Measurements from ENCODE around the gene PTPRA. TPM values are rescaled to one million over a fixed set of nuclear protein-coding genes. Genes with fewer than 3 reads are reported as not detected.

PTPRA gene
- total RNA-seq, 8 experiments from 2014 or later = 31.8 to 137 (median 58.2) TPM

DNA sequence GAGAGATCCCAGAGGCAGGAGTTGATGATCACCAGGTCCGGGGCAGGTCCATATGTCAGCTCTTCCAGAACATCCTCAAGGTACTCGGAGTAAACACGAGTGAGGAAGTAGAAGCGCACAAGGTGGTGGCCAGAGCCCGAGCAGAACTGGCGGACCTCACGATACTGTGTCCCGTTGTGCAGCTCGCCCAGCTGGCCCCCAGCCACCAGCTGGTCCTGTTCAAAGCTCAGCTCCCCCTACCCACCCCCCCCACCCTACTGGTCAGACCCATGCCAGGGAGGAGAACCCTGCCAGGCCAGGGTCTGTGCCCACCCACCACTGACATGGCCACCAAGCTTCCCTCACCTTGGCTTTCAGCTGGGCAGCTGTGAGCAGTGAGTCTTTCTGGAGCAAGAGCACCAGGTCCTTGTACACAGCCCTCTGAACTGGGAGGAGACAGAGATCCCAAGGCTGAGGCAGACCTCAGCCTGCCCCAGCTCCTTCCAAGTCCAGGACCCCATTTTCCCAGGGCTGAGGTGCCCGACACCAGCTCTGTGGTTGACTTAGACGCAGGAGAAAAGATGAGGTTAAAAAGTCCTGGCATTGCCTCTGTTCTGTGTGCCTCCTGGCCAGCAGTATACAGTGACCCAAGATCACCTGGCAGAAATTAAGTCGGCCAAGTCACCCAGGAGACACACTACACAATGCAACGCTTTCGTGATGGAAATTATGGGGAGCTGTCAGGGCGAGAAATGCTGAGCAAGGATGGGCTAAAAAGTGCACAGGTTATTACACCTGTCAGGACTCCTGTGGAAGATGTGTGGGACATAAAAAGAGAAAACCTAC, 34.2 kb upstream of the PTPRA start:
- Histone ChIP-seq H3K27ac (no peak overlapping the region), H3K4me3 (peak overlapping the region in 1 of 5 donors; percentile 60), H3K4me1 (replicated peaks in 1 of 2) (peaks cover 6 to 11% of the 10 kb centered on the region in 2 donors)
- ATAC-seq (replicated peaks in 6 of 8) = no peak
- WGBS, 10 experiments = 81 to 100% (median 100%) methylated on average over 1 to 5 of the region's 15 CpGs; no CpG with 5 or more reads in 5 of the 10 experiments
- in situ Hi-C loops (cut with MboI; ENCODE audit: low pct_unique_long_range_greater_than_20kb in 2 of 9, low sequenced_read_pairs in 9 of 9, unreplicated experiment in 9 of 9) = no loop called here

DNA sequence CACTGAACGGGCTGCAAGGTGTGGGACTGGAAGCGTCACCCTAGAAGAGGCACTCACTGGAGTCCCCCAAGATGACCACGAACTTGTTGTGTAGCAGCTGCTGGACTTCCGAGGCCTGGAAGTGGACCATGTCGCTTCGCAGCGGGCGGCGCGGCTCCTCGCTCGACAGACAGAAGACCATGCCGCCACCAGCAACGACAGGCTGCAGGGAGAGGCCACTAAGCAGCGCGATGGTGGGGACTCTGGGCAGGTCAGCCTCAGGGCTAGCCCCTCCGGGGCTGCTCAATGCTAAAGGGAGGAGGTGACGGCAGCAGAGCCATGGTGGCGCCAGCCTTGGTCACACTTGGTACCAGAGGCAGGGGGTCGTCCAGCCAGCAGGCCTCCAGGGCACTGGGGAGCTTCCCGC, 33.5 kb upstream of the PTPRA start:
- ATAC-seq (replicated peaks in 6 of 8) = no peak
- in situ Hi-C loops (cut with MboI; ENCODE audit: low pct_unique_long_range_greater_than_20kb in 2 of 9, low sequenced_read_pairs in 9 of 9, unreplicated experiment in 9 of 9) = no loop called here
- 80 to 100% (median 92%) methylated on average over 1 to 8 of the region's 21 CpGs; no CpG with 5 or more reads in 6 of the 10 experiments for WGBS, 10 experiments
- no peak overlapping the region for H3K27ac ChIP-seq
- H3K4me1 ChIP-seq (replicated peaks in 1 of 2) = peaks cover 6 to 11% of the 10 kb centered on the region in 2 donors
- H3K4me3 ChIP-seq = peak overlapping the region; percentile 60 to 84 (median 71)

- in situ Hi-C loops (cut with MboI; ENCODE audit: low pct_unique_long_range_greater_than_20kb in 2 of 9, low sequenced_read_pairs in 9 of 9, unreplicated experiment in 9 of 9) = no loop called here
- 3 to 40% (median 18%) methylated on average over 1 to 15 of the region's 98 CpGs; no CpG with 5 or more reads in 5 of the 10 experiments for WGBS, 10 experiments
- peak; percentile 85 to 100 (median 99) for ATAC-seq (replicated peaks in 6 of 8)
- Histone ChIP-seq H3K4me3 (peak within 1 kb of the TSS; percentile 60 to 84 (median 71)), H3K4me1 (replicated peaks in 1 of 2) (peaks cover 6 to 11% of the 10 kb centered on the region in 2 donors), H3K27ac (peak within 1 kb of the TSS; percentile 42 to 76)
Observed at GRCh38 chr20:2840138-2840966, 32.9 kb upstream of the PTPRA start, which contains the start of the genes PCED1A and VPS16. PCED1A (minus strand) TSS chr20:2840655; CDS start chr20:2839912, 743 bp downstream. VPS16 (plus strand) TSS chr20:2840745; CDS start chr20:2840775, 30 bp downstream.

GRCh38 chr20:2840967-2841531, 32.2 kb upstream of the PTPRA start:
- 2 to 45% (median 25%) methylated on average over 2 to 6 of the region's 33 CpGs; no CpG with 5 or more reads in 3 of the 10 experiments for WGBS, 10 experiments
- H3K4me1 ChIP-seq (replicated peaks in 1 of 2) = peaks cover 6 to 11% of the 10 kb centered on the region in 2 donors
- H3K4me3 ChIP-seq = peak overlapping the region; percentile 60 to 84 (median 71)
- peak; percentile 63 to 79 (median 70) for ATAC-seq (replicated peaks in 6 of 8)
- H3K27ac ChIP-seq = peak overlapping the region; percentile 42 to 76
- in situ Hi-C loops (cut with MboI; ENCODE audit: low pct_unique_long_range_greater_than_20kb in 2 of 9, low sequenced_read_pairs in 9 of 9, unreplicated experiment in 9 of 9) = no loop called here

- peaks cover 0 to 6% of the 10 kb centered on the region in 2 donors for H3K4me1 ChIP-seq (replicated peaks in 1 of 2)
- no peak for ATAC-seq (replicated peaks in 6 of 8)
- in situ Hi-C loops (cut with MboI; ENCODE audit: low pct_unique_long_range_greater_than_20kb in 2 of 9, low sequenced_read_pairs in 9 of 9, unreplicated experiment in 9 of 9) = no loop called here
- no peak overlapping the region for H3K27ac ChIP-seq
- H3K4me3 ChIP-seq = no peak overlapping the region
- 65 to 100% (median 89%) methylated on average over 1 to 2 of the region's 2 CpGs; no CpG with 5 or more reads in 1 of the 10 experiments for WGBS, 10 experiments
Observed at GRCh38 chr20:2845607-2846006, 27.7 kb upstream of the PTPRA start.

DNA sequence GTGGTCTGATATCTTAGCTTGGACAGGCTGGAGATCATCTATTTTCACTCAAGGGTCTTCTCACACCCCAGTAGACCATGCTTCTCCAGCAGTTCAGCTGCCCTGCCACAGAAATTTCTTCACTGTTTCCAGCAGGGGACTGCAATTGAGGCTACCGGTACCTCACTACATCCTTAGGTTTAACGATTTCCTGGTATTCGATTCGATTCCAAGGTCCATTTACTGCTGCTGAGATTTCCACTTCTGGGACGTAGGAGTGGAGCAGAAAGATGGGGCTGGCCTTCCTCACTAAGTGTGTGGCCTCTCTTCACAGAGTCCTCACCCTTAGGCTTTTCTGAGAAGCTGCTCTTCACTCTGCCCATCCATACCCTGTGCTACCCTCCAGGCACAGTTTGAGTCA, 26.6 kb upstream of the PTPRA start:
- in situ Hi-C loops (cut with MboI; ENCODE audit: low pct_unique_long_range_greater_than_20kb in 2 of 9, low sequenced_read_pairs in 9 of 9, unreplicated experiment in 9 of 9) = no loop called here
- no peak for ATAC-seq (replicated peaks in 6 of 8)
- WGBS, 10 experiments = 50 to 100% (median 95%) methylated on average over 1 to 5 of the region's 5 CpGs; no CpG with 5 or more reads in 4 of the 10 experiments

GRCh38 chr20:2847802-2848201, 25.5 kb upstream of the PTPRA start:
- H3K27ac ChIP-seq = no peak overlapping the region
- no peak overlapping the region for H3K4me3 ChIP-seq
- no peaks in the 10 kb centered on the region for H3K4me1 ChIP-seq (replicated peaks in 1 of 2)
- in situ Hi-C loops (cut with MboI; ENCODE audit: low pct_unique_long_range_greater_than_20kb in 2 of 9, low sequenced_read_pairs in 9 of 9, unreplicated experiment in 9 of 9) = no loop called here
- WGBS, 10 experiments = 82 to 100% (median 88%) methylated on average over 1 to 3 of the region's 4 CpGs; no CpG with 5 or more reads in 4 of the 10 experiments
- ATAC-seq (replicated peaks in 6 of 8) = no peak

More for the DNA sequence above, 26.6 kb upstream of the PTPRA start:
- Histone ChIP-seq H3K4me3 (no peak overlapping the region), H3K4me1 (replicated peaks in 1 of 2) (peaks cover 0 to 1% of the 10 kb centered on the region in 2 donors), H3K27ac (no peak overlapping the region)

GRCh38 chr20:2849529-2849928, 23.8 kb upstream of the PTPRA start:
- ATAC-seq (replicated peaks in 6 of 8) = no peak
- Histone ChIP-seq H3K4me3 (no peak overlapping the region), H3K27ac (no peak overlapping the region), H3K4me1 (replicated peaks in 1 of 2) (no peaks in the 10 kb centered on the region)
- in situ Hi-C loops (cut with MboI; ENCODE audit: low pct_unique_long_range_greater_than_20kb in 2 of 9, low sequenced_read_pairs in 9 of 9, unreplicated experiment in 9 of 9) = no loop called here
- WGBS, 10 experiments = 63 to 100% (median 96%) methylated on average over 1 to 4 of the region's 4 CpGs; no CpG with 5 or more reads in 2 of the 10 experiments

GRCh38 chr20:2851086-2851485, 22.2 kb upstream of the PTPRA start:
- ATAC-seq (replicated peaks in 6 of 8) = no peak
- Histone ChIP-seq H3K27ac (no peak overlapping the region), H3K4me1 (replicated peaks in 1 of 2) (no peaks in the 10 kb centered on the region), H3K4me3 (no peak overlapping the region)
- in situ Hi-C loops (cut with MboI; ENCODE audit: low pct_unique_long_range_greater_than_20kb in 2 of 9, low sequenced_read_pairs in 9 of 9, unreplicated experiment in 9 of 9) = loop anchor here in 1 of 9 experiments (25.0 kb wide), 1 partner anchor 164 kb away; the partner anchor contains the start of gene EBF4
- WGBS, 10 experiments = 50 to 100% (median 85%) methylated on average over 1 to 3 of the region's 10 CpGs; no CpG with 5 or more reads in 2 of the 10 experiments

GRCh38 chr20:2858591-2858990, 14.7 kb upstream of the PTPRA start:
- in situ Hi-C loops (cut with MboI; ENCODE audit: low pct_unique_long_range_greater_than_20kb in 2 of 9, low sequenced_read_pairs in 9 of 9, unreplicated experiment in 9 of 9) = loop anchor here in 1 of 9 experiments (25.0 kb wide), 1 partner anchor 171 kb away; the partner anchor contains the start of gene EBF4

GRCh38 chr20:2859330-2860121, 13.8 kb upstream of the PTPRA start:
- H3K27ac ChIP-seq = no peak overlapping the region
- ATAC-seq (replicated peaks in 6 of 8) = no peak
- no peak overlapping the region for H3K4me3 ChIP-seq
- WGBS, 10 experiments = 60 to 100% (median 100%) methylated on average over 1 to 2 of the region's 4 CpGs; no CpG with 5 or more reads in 4 of the 10 experiments
- no peaks in the 10 kb centered on the region for H3K4me1 ChIP-seq (replicated peaks in 1 of 2)
- in situ Hi-C loops (cut with MboI; ENCODE audit: low pct_unique_long_range_greater_than_20kb in 2 of 9, low sequenced_read_pairs in 9 of 9, unreplicated experiment in 9 of 9) = loop anchor here in 1 of 9 experiments (25.0 kb wide), 1 partner anchor 172 kb away; the partner anchor contains the start of gene EBF4

More at GRCh38 chr20:2858591-2858990, 14.7 kb upstream of the PTPRA start:
- Histone ChIP-seq H3K4me1 (replicated peaks in 1 of 2) (no peaks in the 10 kb centered on the region), H3K4me3 (no peak overlapping the region), H3K27ac (no peak overlapping the region)
- ATAC-seq (replicated peaks in 6 of 8) = no peak
- 33 to 100% (median 93%) methylated on average over 1 to 2 of the region's 2 CpGs; no CpG with 5 or more reads in 1 of the 10 experiments for WGBS, 10 experiments

All from motor neuron (in vitro differentiated cells).